Hematopoietic multipotent progenitor cell (in vitro differentiated cells): ENCODE measurements around the gene B4GALNT1. TPM values are rescaled to one million over a fixed set of nuclear protein-coding genes. Genes with fewer than 3 reads are reported as not detected.
A peak's percentile ranks its signal among the peaks of the same experiment; 100 is the strongest.
"Not testable (repeated sequence)": the region's sequence is repeated elsewhere in the genome, so short reads cannot be mapped to it uniquely, and the experiment has no call there.

Source experiments
- DNase-seq, 3 donors: peaks; one replicate each; pipeline ENCODE4 v3.0.0-alpha.2; 2011 to 2015; ENCODE audit warnings: low read depth in 2 of 3, low spot score in 2 of 3
- total RNA-seq: library from RNA; depleted of rRNA; stranded (reverse); fragments of >200 nt; gene quantifications from one replicate; pipeline ENCODE4 v1.2.3, GENCODE V29; 2012

B4GALNT1 gene
- total RNA-seq, 1 donor = 0.81 TPM

DNA sequence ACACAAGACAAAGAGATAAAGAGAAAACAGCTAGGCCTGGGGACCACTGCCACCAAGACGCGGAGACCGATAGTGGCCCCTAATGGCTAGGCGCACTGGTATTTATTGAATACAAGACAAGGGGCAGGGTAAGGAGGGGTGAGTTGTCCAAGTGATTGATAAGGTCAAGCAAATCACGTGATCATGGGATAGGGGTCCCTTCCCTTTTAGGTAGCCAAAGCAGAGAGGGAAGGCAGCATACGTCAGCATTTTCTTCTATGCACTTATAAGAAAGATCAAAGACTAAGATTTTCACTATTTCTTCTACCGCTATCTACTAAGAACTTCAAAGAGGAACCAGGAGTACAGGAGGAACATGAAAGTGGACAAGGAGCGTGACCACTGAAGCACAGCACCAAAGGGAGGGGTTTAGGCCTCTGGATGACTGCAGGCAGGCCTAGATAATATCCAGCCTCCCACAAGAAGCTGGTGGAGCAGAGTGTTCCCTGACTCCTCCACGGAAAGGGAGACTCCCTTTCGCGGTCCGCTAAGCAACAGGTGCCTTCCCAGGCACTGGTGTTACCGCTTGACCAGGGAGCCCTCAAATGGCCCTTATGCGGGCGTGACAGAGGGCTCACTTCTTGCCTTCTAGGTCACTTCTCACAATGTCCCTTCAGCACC lies 43.9 kb downstream of the B4GALNT1 start:
- DNase-seq = not testable (repeated sequence)

DNA sequence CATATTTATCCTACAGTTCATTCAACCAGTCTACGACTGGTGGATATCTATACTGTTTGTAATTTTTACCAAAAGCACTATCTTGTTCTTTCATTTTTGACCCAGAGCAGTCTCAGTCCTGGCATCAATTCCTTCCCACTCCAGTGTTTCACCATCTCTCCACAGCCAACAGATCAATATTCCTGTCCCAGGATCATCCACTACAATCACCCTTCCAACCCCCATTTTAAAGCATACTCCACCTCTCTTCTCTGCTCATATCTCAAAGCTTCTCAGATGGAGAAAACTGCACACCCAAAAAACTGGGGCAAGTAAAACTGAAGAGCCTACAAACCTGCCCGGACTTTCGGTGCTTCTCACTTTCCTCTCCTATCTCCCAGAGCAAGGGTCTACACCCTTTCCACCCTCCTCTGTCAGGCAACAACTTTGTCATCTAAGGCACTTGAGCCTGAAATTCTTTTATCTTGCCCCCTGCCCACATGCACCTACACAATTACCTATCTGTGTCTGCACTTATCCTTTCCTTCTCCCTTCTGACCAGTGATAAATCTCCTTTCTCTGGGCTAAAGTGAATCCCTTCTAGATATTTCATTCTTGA lies 46.1 kb downstream of the B4GALNT1 start:
- no peak for DNase-seq

DNA sequence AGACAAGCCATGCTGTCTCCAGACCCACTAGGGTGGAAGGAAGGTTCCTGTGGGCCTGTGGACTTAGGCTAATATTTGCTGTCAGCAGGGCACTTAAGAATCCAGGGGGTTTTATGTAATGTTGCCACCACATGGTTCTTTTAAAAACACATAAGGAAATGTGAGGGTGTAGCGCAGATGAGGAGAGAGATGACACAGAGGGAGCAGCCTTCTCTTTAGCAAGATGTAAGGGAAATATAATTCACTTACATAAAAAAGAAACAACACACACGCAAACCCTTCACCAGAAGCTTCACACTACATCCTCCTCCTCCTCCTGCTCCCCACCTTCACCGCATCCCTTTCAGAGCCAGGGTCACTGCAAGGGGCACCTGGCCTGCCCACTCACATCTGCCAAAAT lies 46.9 kb downstream of the B4GALNT1 start:
- no peak for DNase-seq

DNA sequence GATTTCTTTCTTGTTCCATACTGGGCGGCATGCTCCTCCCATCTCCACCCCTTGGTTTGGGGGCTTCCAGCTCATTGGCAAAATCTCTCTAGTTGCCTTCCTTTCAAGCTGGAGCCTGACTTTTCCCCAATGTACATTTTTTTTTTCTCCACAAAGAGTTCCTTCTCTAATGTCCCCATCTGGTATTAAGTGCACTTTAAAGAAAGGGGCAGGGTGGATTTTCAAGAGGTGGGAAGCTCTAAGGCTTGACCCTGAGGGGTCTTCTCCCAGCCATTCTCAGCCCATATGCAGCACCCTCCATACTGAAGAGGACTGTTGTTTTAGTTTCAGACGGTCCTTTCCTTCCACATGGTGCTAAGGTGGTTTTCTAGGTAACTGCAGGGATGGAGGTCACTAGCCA lies 47.8 kb downstream of the B4GALNT1 start:
- DNase-seq = no peak

DNA sequence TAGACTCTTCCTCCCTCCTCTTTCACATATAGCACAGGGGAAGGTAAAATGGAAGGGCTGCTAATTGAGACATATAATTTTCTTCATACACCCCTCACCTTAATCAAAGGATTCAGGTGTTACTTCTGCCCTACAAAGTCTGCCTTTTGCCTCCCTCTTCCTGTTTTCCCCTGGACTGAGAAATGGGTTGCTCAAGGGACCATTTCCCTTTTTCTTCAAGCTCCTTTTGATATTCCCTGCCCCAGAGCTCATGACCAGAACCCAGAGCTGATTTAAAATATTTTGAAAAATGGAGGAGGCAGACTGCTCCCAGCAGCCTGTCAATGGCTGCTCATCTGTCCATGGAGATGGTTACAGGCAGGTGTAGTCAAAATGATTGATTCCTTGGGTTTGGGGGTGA lies 48.3 kb downstream of the B4GALNT1 start:
- DNase-seq = no peak

DNA sequence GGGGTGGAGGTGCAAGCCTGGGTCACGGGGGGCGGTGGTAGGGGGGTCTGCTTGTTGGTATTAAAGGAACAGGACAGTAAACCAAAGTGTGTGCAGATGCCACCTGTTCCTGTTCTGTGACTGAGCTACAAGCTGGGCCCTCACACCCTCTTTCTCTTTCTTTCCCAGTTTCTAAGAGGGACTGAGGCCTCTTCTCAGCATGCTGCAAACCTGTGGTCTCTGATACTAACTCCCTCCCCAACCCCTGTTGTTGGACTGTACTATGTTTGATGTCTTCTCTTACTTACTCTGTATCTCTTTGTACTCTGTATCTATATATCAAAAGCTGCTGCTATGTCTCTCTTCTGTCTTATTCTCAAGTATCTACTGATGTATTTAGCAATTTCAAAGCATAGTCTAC lies 49.0 kb downstream of the B4GALNT1 start:
- DNase-seq = no peak

DNA sequence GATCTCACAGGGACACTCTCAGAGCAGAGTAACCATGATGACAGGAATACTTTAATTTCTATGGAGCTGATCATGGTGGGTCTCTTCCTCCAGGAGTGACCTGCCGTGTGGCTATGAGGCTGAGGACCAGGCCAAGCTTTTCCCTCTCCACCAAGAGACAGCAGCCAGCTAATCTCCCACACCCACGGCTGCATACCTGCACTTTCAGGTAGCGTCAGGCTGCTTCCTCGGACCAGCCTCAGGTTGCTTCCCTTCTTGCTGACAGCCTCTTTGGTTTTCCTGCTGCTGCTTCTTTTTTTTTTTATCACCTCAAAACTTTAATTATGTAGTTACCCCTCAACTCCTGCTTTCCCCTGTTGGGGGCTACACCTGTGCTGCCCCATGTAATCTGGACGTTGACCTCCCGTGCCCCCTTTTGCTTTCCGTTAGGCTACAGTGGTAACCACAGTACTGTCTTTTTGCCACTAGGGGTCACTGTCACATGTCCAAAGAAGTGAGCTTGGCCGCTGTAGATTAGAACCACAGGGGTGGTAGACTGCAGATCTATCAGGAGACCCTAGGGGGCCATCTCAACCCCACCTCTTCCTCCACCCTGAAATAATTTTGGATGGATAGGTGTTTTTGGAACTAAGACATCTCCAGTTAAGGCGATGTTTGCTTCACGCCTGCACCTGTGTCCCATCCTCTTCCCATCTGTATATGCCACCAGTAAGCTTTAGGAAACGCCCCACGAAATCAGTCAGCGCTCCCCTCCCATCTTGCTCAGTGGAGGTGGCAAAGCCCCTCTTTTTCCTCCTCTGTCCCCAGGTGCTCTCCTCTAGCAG lies 49.8 kb downstream of the B4GALNT1 start:
- peak; percentile 47 to 90 (median 81) for DNase-seq

DNA sequence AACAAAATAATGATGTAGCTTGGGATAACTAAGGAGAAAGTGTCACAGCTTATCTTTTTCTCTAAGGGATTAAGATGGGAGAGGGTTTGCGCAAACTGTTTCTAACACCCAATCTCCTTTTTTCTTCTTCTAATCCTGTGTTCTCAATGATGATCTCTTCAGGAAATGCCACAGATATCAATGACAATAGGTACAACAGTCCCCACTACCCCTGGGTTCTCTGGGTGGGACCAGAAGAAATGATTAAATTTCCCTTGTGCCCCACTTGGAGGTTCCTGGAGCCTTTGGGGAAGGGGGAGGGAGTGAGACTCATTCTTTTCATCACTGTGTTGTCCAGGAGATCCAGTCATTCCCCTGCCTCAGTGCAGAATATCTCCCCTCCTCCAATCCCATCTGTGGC lies 50.6 kb downstream of the B4GALNT1 start:
- no peak for DNase-seq

DNA sequence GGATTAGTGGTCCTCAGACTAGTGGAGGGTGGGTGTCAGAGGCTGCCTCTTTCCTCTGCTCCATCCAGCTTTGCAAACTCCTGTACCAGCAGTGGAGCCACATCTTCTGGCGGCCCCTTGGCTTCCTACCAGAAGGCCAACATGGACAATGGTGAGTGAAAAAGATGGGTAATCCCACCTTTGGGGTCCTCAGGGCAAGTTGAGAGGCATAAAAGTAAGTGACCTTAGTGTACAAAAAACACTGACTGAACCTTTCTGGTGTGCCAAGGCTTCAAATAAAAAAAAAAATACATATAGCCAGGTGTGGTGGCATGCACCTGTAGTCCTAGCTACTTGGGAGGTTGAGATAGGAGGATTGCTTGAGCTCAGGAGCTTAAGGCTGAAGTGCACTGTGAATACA lies 51.2 kb downstream of the B4GALNT1 start:
- no peak for DNase-seq

DNA sequence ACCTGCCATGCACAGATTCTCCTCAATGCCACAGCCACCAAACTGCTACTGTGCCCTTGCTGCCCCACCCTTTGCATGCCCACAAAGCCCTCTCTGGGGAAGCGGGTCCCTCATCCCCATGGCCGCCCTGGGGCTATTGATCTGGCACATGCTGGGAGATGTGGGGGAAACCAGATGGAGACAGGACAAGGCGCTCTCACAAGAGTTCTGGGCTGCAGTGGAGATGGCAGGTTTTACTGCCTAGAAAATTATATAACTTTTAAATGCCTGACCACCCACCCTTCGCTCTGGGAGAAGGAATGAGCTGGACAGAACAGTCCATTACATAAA lies 52.6 kb downstream of the B4GALNT1 start:
- DNase-seq = no peak

DNA sequence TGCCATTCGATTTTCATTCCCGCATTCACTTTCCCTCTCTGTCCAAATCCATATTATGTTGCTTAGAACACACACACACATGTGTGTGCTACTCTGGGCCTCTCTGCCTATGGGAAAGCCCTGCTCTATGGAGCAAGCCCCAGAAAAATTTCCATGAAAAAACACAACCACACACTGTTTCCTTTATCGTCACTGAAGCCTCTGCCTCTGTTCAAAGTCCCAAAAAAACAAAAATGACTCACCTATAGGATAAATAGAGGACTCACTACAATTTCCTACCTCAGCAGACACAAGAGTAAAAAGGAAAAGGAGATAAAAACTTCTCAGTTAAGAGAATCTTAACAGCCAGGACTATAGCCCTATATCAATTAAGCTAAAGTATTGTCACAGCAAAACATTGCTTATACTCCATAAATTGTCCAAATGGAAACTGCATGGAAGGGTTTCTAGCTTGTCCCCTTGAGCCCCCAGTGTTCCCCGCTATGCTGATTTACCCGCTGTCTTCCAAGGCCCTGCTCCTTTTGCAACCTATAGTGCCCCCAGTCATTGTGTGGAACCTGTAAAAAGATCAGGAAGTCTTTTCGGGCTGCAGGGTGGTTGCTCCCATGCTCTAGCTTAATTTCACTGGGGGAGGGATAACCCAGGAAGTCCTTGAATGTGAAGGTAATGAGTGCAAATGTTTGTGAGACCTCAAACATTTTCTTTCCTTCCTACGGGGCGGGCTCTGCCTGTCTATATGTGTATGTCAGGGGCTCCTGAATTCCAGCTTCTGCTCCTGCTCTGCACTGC lies 53.1 kb downstream of the B4GALNT1 start:
- no peak for DNase-seq

DNA sequence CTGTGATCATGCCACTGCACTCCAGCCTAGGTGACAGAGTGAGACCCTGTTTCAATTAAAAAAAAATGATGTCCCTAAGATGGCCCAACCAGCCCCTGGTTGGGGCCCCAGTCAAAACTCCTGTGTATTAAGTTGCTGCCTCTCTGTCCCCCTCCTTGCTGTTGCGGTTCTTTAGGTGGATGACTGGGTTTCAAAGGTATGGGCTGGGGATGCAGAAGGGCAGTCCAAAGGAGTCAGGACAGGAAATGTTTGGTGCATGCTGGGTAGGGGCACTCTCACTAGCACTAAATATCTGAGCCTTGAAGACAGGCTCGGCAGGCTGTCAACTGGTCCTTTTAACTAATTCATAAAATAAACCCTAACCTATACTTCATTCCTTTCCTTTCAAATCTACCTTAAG lies 54.0 kb downstream of the B4GALNT1 start:
- no peak for DNase-seq

DNA sequence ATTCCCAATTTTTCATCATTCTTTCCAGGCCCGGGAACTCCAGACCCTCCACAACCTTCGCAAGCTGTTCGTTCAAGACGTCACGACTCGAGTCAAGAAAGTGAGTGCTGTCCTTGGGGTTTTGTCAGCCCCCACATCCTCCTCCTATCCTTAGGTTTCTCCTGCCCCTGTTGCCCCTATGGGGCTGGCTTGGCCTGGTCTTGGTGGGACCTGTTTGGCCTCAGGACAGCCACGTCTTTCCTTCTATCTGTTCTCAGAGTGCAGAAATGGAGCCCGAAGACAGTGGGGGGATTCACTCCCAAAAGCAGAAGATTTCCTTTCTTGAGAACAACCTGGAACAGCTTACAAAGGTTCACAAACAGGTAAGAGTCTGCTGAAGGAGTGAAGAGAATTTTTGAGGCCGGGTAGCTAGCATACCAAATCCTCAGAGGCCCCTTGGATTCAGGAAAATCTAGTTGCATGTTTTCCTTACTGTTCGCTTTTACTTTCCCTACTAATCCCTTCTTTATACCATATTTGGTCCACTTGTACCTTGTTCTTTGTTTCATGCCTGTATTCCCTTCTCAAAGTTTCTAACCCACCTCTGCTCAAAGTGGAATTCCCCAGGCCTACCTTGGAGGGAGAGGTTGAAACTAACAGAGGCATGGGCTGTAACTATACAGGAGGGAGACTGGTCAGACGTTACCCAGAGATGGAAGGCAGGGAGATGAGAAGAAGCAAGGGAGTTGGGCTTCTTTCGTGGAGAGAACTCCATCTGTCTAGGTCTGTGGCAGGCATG lies 54.8 kb downstream of the B4GALNT1 start:
- no peak for DNase-seq

DNA sequence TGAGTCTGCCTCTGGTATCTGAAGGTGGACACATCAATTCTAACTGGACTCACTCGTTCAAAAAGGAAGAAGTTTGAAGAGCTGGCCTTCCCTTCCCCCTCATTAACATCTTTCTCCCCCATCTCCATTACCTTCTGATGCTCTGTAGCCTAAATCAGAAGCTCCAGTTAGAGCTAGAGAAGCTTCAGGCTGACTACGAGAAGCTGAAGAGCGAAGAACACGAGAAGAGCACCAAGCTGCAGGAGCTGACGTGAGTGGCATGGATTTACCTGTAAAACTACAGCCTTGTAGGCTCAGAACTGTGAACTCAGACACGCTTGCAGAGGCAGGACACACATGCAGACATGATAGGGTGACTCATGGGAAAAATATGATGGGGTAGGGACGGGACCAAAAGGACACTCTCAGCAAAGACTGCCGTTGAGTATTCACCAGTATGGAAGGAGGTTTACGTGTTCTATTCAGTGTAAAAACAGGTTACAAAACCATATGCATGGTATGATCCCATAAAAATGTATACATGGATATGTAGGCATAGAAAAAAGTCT lies 56.3 kb downstream of the B4GALNT1 start:
- no peak for DNase-seq

Other genes starting within 250 kb of the B4GALNT1 start
- 35.8 TPM for gene R3HDM2, start 202.2 kb downstream of the B4GALNT1 start, total RNA-seq
- gene INHBC, start 198.4 kb downstream of the B4GALNT1 start, total RNA-seq = 0.27 TPM
- not detected for gene INHBE, start 177.9 kb downstream of the B4GALNT1 start, total RNA-seq
- 0.27 TPM for gene GLI1, start 173.4 kb downstream of the B4GALNT1 start, total RNA-seq
- 125 TPM for gene ARHGAP9, start 153.3 kb downstream of the B4GALNT1 start, total RNA-seq
- gene MARS1, start 145.1 kb downstream of the B4GALNT1 start, total RNA-seq = 81.3 TPM
- 29.4 TPM for gene DDIT3, start 112.7 kb downstream of the B4GALNT1 start, total RNA-seq
- gene MBD6, start 110.4 kb downstream of the B4GALNT1 start, total RNA-seq = 24.5 TPM
- gene DCTN2, start 86.0 kb downstream of the B4GALNT1 start, total RNA-seq = 117 TPM
- gene KIF5A, start 83.2 kb downstream of the B4GALNT1 start, total RNA-seq = 1.3 TPM
- 10.0 TPM for gene PIP4K2C, start 42.0 kb downstream of the B4GALNT1 start, total RNA-seq
- gene DTX3, start 28.4 kb downstream of the B4GALNT1 start, total RNA-seq = 32.9 TPM
- 1.3 TPM for gene ARHGEF25, start 21.8 kb downstream of the B4GALNT1 start, total RNA-seq
- 268 TPM for gene OS9, start 60.9 kb upstream of the B4GALNT1 start, total RNA-seq
- gene AGAP2, start 105.5 kb upstream of the B4GALNT1 start, total RNA-seq = 82.9 TPM
- gene TSPAN31, start 111.8 kb upstream of the B4GALNT1 start, total RNA-seq = 41.7 TPM
- 194 TPM for gene CDK4, start 119.1 kb upstream of the B4GALNT1 start, total RNA-seq
- gene MARCHF9, start 121.9 kb upstream of the B4GALNT1 start, total RNA-seq = 12.4 TPM
- gene CYP27B1, start 133.9 kb upstream of the B4GALNT1 start, total RNA-seq = 3.2 TPM
- gene METTL1, start 138.9 kb upstream of the B4GALNT1 start, total RNA-seq = 8.6 TPM
- 8.9 TPM for gene EEF1AKMT3, start 139.4 kb upstream of the B4GALNT1 start, total RNA-seq
- gene TSFM, start 149.6 kb upstream of the B4GALNT1 start, total RNA-seq = 15.6 TPM
- gene AVIL, start 185.5 kb upstream of the B4GALNT1 start, total RNA-seq = 1.1 TPM
- 159 TPM for gene CTDSP2, start 213.5 kb upstream of the B4GALNT1 start, total RNA-seq